Mucosa of descending colon (tissue), 3 donors: ENCODE measurements around the gene OGT. TPM values are rescaled to one million over a fixed set of nuclear protein-coding genes. Genes with fewer than 3 reads are reported as not detected.
A peak's percentile ranks its signal among the peaks of the same experiment; 100 is the strongest.
"Not testable (repeated sequence)": the region's sequence is repeated elsewhere in the genome, so short reads cannot be mapped to it uniquely, and the experiment has no call there.

Source experiments
- ATAC-seq: fragments of 200-7000 bp; cut with Tn5 transposase; one replicate; pipeline ENCODE4 v1.9.1; 2020; ENCODE audit warnings: mild to moderate bottlenecking, moderate library complexity
- DNase-seq, 3 donors: peaks; one replicate each; pipeline ENCODE4 v3.0.0-alpha.2; 2020
- H3K36me3 ChIP-seq: fragments of 200-600 bp; one replicate; pipeline ENCODE4 v1.8.0; 2021; ENCODE audit warnings: low read depth, mild to moderate bottlenecking
- H3K4me1 ChIP-seq: fragments of 200-600 bp; one replicate; pipeline ENCODE4 v1.8.0; 2021; ENCODE audit warnings: low read depth, mild to moderate bottlenecking
- H3K4me3 ChIP-seq: fragments of 200-600 bp; one replicate; pipeline ENCODE4 v1.8.0; 2021; ENCODE audit warnings: mild to moderate bottlenecking
- H3K9me3 ChIP-seq: fragments of 200-600 bp; one replicate; pipeline ENCODE4 v1.8.0; 2021; ENCODE audit warnings: mild to moderate bottlenecking
- intact Hi-C, 2 donors: fragments of 100-400 bp; cut with DNase I in 1 of 2; cut with micrococcal nuclease in 1 of 2; formaldehyde crosslinking; loops; one replicate each; pipeline versions ENCODE4 v1.11.0 to v1.11.1; 2022; cut with DNase I, micrococcal nuclease
- long read RNA-seq, 2 donors: library from polyadenylated mRNA; unstranded; transcript quantifications; one replicate each; pipeline ENCODE4 v2.0.0, GENCODE V29; 2019 to 2021
- total RNA-seq, 3 donors: library from RNA; stranded (reverse); fragmentation: NEBNext Ultra II Directional in 2 of 3; extraction: Animal tissue kit (Norgen Biotek cat#: 25700) in 2 of 3; gene quantifications; one replicate each; pipeline versions ENCODE4 v1.2.1 to v1.2.4, GENCODE V29; 2021 to 2023
- TF ChIP-seq, protein P1 (sequence below): fragments of 200-600 bp; IDR thresholded peaks from one replicate; pipeline ENCODE4 v1.8.0; 2022; ENCODE audit warnings: antibody characterized with exemption, mild to moderate bottlenecking
- donor health status: DM: no; HTN: no; CAD: no; lungs with moderate emphysema.
- donor health status: DM: no; HTN: no; CAD: no.
- donor health status: DM: no; HTN: yes; CAD: no.

Gene OGT
- total RNA-seq: 100 to 1,000 TPM in 2 of 3 donors, 10 to 100 TPM in 1; 89.4 to 133 (median 120) TPM
- long read RNA-seq, donor 1, full-length matches to known transcripts: 1 of 8 reads
- long read RNA-seq, donor 1, partial matches to known transcripts: 4 of 8 reads
- long read RNA-seq, donor 1, other reads (novel, unspliced or antisense): 3 of 8 reads
- long read RNA-seq, donor 2, full-length matches to known transcripts: 1 of 4 reads
- long read RNA-seq, donor 2, partial matches to known transcripts: 2 of 4 reads
- long read RNA-seq, donor 2, other reads (novel, unspliced or antisense): 1 of 4 reads

- intact Hi-C loops: no loop called here
- H3K9me3 ChIP-seq: no peaks in the 10 kb centered on the region
- ATAC-seq: peak; percentile 94
- peak within 1 kb of the TSS; percentile 48 for H3K4me3 ChIP-seq
- no peaks in the 10 kb centered on the region for H3K4me1 ChIP-seq
- no peaks in the 10 kb centered on the region for H3K36me3 ChIP-seq
- TF ChIP-seq, protein P1, sequence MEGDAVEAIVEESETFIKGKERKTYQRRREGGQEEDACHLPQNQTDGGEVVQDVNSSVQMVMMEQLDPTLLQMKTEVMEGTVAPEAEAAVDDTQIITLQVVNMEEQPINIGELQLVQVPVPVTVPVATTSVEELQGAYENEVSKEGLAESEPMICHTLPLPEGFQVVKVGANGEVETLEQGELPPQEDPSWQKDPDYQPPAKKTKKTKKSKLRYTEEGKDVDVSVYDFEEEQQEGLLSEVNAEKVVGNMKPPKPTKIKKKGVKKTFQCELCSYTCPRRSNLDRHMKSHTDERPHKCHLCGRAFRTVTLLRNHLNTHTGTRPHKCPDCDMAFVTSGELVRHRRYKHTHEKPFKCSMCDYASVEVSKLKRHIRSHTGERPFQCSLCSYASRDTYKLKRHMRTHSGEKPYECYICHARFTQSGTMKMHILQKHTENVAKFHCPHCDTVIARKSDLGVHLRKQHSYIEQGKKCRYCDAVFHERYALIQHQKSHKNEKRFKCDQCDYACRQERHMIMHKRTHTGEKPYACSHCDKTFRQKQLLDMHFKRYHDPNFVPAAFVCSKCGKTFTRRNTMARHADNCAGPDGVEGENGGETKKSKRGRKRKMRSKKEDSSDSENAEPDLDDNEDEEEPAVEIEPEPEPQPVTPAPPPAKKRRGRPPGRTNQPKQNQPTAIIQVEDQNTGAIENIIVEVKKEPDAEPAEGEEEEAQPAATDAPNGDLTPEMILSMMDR: no peak
- peak; percentile 94 to 97 (median 94) for DNase-seq
Measured at GRCh38 chrX:71532753-71533425, at the start of gene OGT. Gene OGT (plus strand): TSS chrX:71533104. CDS start chrX:71533300, 196 bp downstream.

DNA sequence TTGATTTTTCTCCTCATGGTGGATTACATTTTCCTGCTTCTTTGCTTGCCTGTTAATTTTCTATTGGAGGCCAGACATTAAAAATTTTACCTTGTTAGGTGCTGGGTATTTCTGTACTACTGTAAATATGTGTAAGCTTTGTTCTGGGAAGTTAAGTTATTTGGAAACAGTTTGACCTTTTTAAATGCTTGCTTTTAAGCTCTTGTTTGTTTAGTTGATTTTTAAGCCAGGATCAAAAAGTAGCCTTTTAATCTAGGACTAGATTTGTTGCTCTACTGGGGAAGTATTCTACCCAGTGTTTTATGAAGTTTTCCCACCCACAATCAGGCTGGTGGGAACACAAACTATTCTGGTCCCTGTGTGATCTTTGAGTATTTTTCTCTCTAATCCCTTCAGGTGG, 45.1 kb upstream of the OGT start:
- H3K4me1 ChIP-seq: no peaks in the 10 kb centered on the region
- intact Hi-C loops: no loop called here
- H3K4me3 ChIP-seq: no peak overlapping the region
- no peaks in the 10 kb centered on the region for H3K9me3 ChIP-seq
- ATAC-seq: no peak
- DNase-seq: no peak
- TF ChIP-seq, protein P1: no peak
- H3K36me3 ChIP-seq: no peaks in the 10 kb centered on the region

GRCh38 chrX:71489540-71489939, 43.4 kb upstream of the OGT start:
- TF ChIP-seq, protein P1: no peak
- Histone ChIP-seq H3K36me3 (no peaks in the 10 kb centered on the region), H3K4me1 (no peaks in the 10 kb centered on the region), H3K9me3 (no peaks in the 10 kb centered on the region), H3K4me3 (no peak overlapping the region)
- ATAC-seq (no peak), DNase-seq (no peak)
- intact Hi-C loops: no loop called here

DNA sequence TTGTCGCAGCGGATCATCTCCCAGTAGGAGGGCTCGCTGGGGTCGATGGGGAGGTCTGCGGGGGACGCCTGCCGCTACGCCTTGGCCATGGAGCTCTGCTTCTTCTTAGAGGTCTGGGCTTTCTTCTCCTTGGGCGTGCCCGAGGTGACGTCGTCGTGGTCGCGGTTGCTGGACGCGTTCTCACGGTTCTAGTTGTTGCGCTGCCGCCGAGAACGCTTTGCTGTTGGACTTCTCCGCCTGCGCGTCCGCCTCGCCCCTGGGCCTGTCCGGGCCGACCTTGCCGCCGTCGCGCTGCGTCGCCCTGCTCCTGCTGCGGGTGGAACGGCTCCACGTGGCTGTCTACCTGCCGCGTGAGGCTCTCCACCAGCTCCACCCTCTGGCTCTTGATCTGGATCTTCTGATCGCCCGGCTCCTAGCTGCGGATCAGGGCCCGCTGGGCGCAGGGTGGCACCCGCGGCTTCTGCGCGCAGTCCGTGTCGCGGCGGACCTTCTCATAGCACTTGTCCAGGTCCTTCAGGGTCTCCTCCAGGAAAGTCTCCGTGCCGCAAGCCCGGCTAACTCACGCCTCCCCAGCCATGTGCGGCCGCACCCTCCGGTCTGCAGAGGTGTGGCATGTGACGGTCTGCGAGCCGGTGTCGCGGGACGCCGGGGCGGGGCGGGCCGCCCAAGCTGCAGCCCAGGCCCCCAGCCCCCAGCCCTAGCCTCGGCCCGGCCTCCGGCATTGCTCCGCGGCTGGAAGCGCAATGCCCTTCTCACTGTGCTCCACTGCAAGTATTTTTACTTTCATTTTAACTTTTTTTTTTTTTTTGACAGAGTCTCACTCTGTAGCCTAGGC, 40.5 kb upstream of the OGT start:
- ATAC-seq: peak; percentile 88
- peak; percentile 44 to 64 (median 61) for DNase-seq
- Histone ChIP-seq H3K9me3 (no peaks in the 10 kb centered on the region), H3K36me3 (no peaks in the 10 kb centered on the region), H3K4me3 (no peak overlapping the region), H3K4me1 (no peaks in the 10 kb centered on the region)
- intact Hi-C loops: no loop called here
- TF ChIP-seq, protein P1: no peak

DNA sequence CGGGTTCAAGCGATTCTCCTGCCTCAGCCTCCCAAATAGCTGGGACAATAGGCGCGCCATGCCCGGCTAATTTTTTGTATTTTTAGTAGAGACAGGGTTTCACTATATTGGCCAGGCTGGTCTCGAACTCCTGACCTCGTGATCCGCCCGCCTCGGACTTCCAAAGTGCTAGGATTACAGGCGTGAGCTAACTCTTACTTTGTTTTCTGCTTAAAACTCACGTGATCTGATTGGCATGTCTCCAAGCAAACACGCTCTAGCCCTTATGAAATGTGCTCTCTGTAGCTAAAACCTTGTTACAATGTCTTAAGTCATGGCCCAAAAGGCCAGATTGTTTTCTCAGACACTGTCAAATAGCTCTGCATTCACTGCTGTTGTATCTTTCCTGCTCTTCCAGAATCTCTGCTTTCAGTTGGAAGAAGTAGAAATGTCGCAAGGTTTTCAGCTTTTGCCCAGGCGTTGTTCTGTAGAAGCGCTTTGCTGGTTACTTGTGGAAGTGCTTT, 39.7 kb upstream of the OGT start:
- intact Hi-C loops: no loop called here
- no peak for ATAC-seq
- Histone ChIP-seq H3K4me3 (no peak overlapping the region), H3K36me3 (no peaks in the 10 kb centered on the region), H3K9me3 (no peaks in the 10 kb centered on the region), H3K4me1 (no peaks in the 10 kb centered on the region)
- TF ChIP-seq, protein P1: no peak
- peak in 2 of 3 donors; percentile 23 to 25 for DNase-seq

- H3K4me3 ChIP-seq, H3K9me3 ChIP-seq, ATAC-seq, intact Hi-C loops, H3K36me3 ChIP-seq, DNase-seq, H3K4me1 ChIP-seq: not testable (repeated sequence)
Measured at GRCh38 chrX:71495979-71496378, 36.9 kb upstream of the OGT start.
